Gastroesophageal sphincter (tissue), 3 donors: ENCODE results near the gene OPCML.

Source experiments
- CTCF ChIP-seq, 4 experiments: fragments of 200-600 bp in 2 of 4; fragments of 450-650 bp in 2 of 4; sonication (generic) in 1 of 4; IDR thresholded peaks; one replicate each; pipeline ENCODE4 v1.5.1; 2017 to 2019; ENCODE audit warnings: antibody characterized with exemption in 4 of 4, mild to moderate bottlenecking in 2 of 4, moderate library complexity in 2 of 4
- EP300 ChIP-seq: sonication (generic); formaldehyde crosslinking; IDR thresholded peaks from one replicate; pipeline ENCODE4 v1.6.1; 2017; ENCODE audit warnings: antibody characterized with exemption, mild to moderate bottlenecking

GRCh38 chr11:132792341-132793140 lies 739.8 kb downstream of the OPCML start:
- TF ChIP-seq CTCF (IDR thresholded peaks at IDR 0.05): no peak
- no peak for TF ChIP-seq EP300
